GM19467 (cell line): ENCODE data around the gene SS18.

Experiments used
- ATAC-seq: cut with Tn5 transposase; IDR thresholded peaks from one replicate; pipeline ENCODE4 v1.9.1; 2021; ENCODE audit warnings: mild to moderate bottlenecking, moderate library complexity; ENCODE audit not compliant: unreplicated experiment

Gene SS18

GRCh38 chr18:26073758-26074157 lies 16.7 kb downstream of the SS18 start:
- no peak for ATAC-seq

- ATAC-seq, result no peak
These were observed 18.7 kb downstream of the SS18 start for GRCh38 chr18:26071725-26072124.

GRCh38 chr18:26071020-26071419 lies 19.4 kb downstream of the SS18 start:
- no peak for ATAC-seq

GRCh38 chr18:26059357-26059756 lies 31.1 kb downstream of the SS18 start:
- no peak for ATAC-seq

- ATAC-seq, result no peak
These were observed 33.1 kb downstream of the SS18 start for GRCh38 chr18:26057344-26057773.

GRCh38 chr18:26056291-26056690 lies 34.1 kb downstream of the SS18 start:
- ATAC-seq, result no peak

GRCh38 chr18:26052505-26052904 lies 37.9 kb downstream of the SS18 start:
- ATAC-seq, result no peak

- no peak for ATAC-seq
These were observed 38.6 kb downstream of the SS18 start for GRCh38 chr18:26051843-26052242.

GRCh38 chr18:26046419-26047077 lies 43.9 kb downstream of the SS18 start:
- ATAC-seq, result no peak

- ATAC-seq, result no peak
These were observed 45.6 kb downstream of the SS18 start for GRCh38 chr18:26044807-26045206.

GRCh38 chr18:26040051-26040656 lies 50.3 kb downstream of the SS18 start:
- no peak for ATAC-seq

GRCh38 chr18:26039203-26039602 lies 51.2 kb downstream of the SS18 start:
- ATAC-seq, result no peak

- ATAC-seq, result no peak
These were observed 53.8 kb downstream of the SS18 start for GRCh38 chr18:26036635-26037034.

GRCh38 chr18:26034850-26035497 lies 55.4 kb downstream of the SS18 start:
- no peak for ATAC-seq

GRCh38 chr18:26022585-26022984 lies 67.8 kb downstream of the SS18 start:
- ATAC-seq, result no peak

GRCh38 chr18:26021061-26021754 lies 69.2 kb downstream of the SS18 start:
- ATAC-seq, result no peak

GRCh38 chr18:26017929-26018328 lies 72.5 kb downstream of the SS18 start:
- no peak for ATAC-seq

- no peak for ATAC-seq
These were observed 76.0 kb downstream of the SS18 start for GRCh38 chr18:26014462-26014861.

- no peak for ATAC-seq
These were observed 81.8 kb downstream of the SS18 start for GRCh38 chr18:26008619-26009018.

- ATAC-seq, result no peak
These were observed 82.3 kb downstream of the SS18 start for GRCh38 chr18:26008096-26008495.

- no peak for ATAC-seq
These were observed 84.5 kb downstream of the SS18 start for GRCh38 chr18:26005950-26006349.

GRCh38 chr18:26004832-26005231 lies 85.6 kb downstream of the SS18 start:
- ATAC-seq, result no peak
